Hematopoietic multipotent progenitor cell (in vitro differentiated cells): ENCODE results near the gene HECA. TPM values are rescaled to one million over a fixed set of nuclear protein-coding genes. Genes with fewer than 3 reads are reported as not detected.
"Not testable (repeated sequence)": the region's sequence is repeated elsewhere in the genome, so short reads cannot be mapped to it uniquely, and the experiment has no call there.

ENCODE experiments used
- DNase-seq, 3 donors: peaks; one replicate each; pipeline ENCODE4 v3.0.0-alpha.2; 2011 to 2015; ENCODE audit warnings: low read depth in 2 of 3, low spot score in 2 of 3
- total RNA-seq: library from RNA; depleted of rRNA; stranded (reverse); fragments of >200 nt; gene quantifications from one replicate; pipeline ENCODE4 v1.2.3, GENCODE V29; 2012

HECA gene
- total RNA-seq, 1 donor: 22.4 TPM

DNA sequence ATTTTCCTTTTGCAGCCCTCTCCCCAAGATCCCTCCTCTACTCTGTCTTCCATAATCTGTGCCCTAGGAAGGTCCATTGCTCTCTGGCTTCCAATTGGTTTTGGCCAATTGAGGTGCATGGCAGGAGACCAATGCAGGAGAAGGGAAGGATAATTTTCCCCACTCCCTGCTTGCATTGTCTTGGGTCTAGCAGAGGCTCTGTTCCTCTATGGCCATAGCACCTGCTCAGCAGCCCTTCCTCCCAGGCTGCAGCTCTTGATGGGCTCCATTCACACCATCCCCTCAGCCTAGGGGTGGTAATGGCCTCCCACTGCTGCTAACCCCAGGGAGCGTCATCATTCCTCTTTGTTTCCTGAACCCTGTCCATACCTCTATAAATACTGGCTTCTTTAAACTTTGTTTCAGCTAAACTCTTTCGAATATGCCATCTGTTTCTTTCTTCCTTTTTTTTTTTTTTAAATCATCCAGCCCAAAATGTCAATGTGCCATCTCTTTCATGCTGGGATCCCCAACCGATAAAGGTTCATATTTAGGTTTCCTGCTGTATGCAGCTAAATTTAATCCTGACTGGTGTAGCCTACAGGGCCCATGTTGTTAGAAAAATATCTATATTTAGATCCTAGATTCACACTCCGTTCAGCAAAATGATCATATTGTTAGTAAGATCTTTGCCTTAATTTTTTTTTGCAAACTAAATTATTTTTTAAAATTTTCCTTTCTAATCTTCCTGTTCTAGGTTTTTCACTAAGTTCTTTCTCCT is 63.8 kb downstream of the HECA start:
- DNase-seq: no peak

DNA sequence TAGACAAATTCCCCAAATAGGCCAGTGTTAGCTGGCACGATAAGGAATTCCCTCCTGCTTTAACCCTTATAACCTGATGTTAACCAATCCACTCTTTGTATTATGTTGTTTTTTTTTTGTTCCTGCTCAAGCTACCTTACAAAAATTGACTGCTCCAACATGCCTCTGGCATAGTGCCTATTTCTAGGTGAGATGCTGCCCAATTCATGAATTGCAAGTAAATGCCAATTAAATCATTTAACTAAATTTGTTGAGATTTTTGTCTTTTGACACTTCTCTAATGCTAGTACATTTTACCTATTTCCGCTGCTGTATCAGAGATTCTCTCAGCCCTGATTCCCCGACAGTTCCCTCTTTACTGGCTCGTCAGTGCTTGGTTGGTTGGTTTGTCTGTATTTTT is 66.5 kb downstream of the HECA start:
- DNase-seq: no peak

- no peak for DNase-seq
Measured at GRCh38 chr6:139204978-139205377, 70.1 kb downstream of the HECA start.

GRCh38 chr6:139205843-139206242 is 71.0 kb downstream of the HECA start:
- peak in 1 of 3 donors; percentile 45 for DNase-seq

DNA sequence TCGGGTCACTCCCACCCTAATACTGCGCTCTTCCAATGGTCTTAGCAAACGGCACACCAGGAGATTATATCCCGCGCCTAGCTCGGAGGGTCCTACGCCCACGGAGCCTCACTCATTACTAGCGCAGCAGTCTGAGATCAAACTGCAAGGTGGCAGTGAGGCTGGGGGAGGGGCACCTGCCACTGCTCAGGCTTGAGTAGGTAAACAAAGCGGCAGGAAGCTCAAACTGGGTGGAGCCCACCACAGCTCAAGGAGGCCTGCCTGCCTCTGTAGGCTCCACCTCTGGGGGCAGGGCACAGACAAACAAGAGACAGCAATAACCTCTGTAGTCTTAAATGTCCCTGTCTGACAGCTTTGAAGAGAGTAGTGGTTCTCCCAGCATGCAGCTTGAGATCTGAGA is 75.9 kb downstream of the HECA start:
- DNase-seq: not testable (repeated sequence)

GRCh38 chr6:139212460-139212859 is 77.6 kb downstream of the HECA start:
- not testable (repeated sequence) for DNase-seq

DNA sequence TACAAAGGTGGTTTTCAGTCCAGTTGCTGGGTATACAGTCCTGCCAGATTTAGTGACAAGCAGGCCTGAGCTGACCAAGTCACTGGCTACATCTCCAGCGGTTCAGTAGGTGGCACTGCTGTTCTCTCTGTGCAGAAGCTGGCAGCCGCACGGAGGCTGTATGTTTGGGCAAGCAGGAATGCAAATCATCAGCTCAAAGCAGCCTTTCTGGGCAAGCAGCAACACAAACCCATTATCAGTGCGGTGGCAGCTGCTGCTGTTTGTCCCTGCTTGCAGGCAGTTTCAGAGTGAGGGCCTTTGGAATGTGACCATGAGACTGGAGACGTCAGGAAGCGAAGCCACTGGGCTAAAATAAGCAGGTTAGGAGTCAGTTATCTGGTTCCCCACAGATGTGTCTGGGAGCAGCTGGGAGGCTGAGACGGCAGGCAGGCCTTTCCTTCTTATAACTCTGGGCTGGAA is 84.4 kb downstream of the HECA start:
- DNase-seq: peak; percentile 40 to 87 (median 77)

DNA sequence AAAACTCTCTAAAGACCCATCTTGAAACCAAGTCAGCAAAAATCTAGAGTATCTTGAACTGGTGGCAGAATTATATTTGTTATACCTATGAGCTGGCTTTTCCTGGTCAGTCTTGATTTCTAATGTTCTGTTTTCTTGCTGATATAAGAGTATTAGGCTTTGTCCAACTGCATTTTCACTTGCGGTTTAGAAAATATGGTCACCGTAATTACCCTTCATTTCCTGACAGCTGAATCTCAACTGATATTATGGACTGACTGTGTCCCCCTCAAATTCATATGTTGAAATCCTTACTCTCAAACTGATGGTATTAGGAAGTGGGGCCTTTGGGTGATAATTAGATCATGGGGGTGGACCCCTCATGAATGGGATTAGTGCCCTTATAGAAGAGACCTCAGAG is 84.9 kb downstream of the HECA start:
- DNase-seq: no peak

GRCh38 chr6:139228387-139228786 is 93.5 kb downstream of the HECA start:
- peak in 1 of 3 donors; percentile 41 for DNase-seq

Other genes with a start within 250 kb of the HECA start
- 38.8 TPM for gene REPS1, start 146.8 kb upstream of the HECA start, total RNA-seq
- gene ABRACL, start 106.3 kb upstream of the HECA start, total RNA-seq: 24.5 TPM
- 0.81 TPM for gene TXLNB, start 156.9 kb downstream of the HECA start, total RNA-seq
- gene CITED2, start 239.6 kb downstream of the HECA start, total RNA-seq: 236 TPM